HG02840 (cell line): ENCODE data around the gene ZBTB20.

Experiments used
- ATAC-seq: cut with Tn5 transposase; IDR thresholded peaks from one replicate; pipeline ENCODE4 v1.9.1; 2021; ENCODE audit warnings: mild to moderate bottlenecking, moderate library complexity, moderate number of reproducible peaks; ENCODE audit not compliant: unreplicated experiment, low FRiP score

The ZBTB20 gene

GRCh38 chr3:115092220-115092791 is 54.8 kb downstream of the ZBTB20 start:
- peak; percentile 78 for ATAC-seq

GRCh38 chr3:115090712-115091111 is 56.4 kb downstream of the ZBTB20 start:
- ATAC-seq: no peak

- ATAC-seq: no peak
These were observed 57.6 kb downstream of the ZBTB20 start for GRCh38 chr3:115089481-115089880.

GRCh38 chr3:115087512-115087911 is 59.6 kb downstream of the ZBTB20 start:
- ATAC-seq: no peak

- no peak for ATAC-seq
These were observed 60.7 kb downstream of the ZBTB20 start for GRCh38 chr3:115086344-115086743.

- no peak for ATAC-seq
These were observed 61.8 kb downstream of the ZBTB20 start for GRCh38 chr3:115085197-115085865.

DNA sequence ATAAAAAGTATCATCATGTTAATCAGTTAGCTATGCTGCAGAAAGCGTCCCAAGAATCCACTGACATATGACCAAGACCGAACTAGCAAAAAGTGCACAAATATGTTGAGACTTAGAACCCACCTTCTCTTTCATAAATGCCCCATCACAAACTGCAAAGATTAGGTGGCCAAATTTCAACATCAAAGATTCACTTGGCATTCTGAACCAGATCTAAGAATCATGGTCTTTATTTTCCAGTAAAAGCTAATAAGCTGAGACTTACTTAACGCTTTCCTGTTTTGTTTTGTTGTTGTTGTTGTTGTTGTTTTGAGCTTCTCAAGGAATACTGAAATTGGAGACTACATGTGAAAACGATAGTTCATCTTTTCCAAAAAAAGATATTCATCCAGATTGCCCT is 62.4 kb downstream of the ZBTB20 start:
- no peak for ATAC-seq

- ATAC-seq: no peak
These were observed 64.8 kb downstream of the ZBTB20 start for GRCh38 chr3:115082260-115082659.

DNA sequence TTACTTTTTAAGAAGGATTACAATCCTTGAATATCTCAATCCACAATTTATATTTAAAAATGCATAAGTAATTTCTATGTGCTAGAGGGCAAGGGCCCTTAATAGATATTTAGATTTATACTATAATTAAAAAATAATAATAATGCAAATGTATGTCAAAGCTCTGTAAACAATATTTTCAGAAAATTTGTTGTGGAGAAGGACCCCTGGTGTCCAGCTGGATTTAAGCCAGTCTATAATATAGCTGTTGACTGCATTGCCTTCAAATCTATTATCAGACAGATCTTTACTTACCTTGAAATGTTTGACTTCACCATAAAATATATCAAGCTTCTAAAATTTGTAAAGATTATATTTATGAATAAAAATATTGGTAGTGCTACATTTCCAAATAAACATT is 65.6 kb downstream of the ZBTB20 start:
- ATAC-seq: no peak

DNA sequence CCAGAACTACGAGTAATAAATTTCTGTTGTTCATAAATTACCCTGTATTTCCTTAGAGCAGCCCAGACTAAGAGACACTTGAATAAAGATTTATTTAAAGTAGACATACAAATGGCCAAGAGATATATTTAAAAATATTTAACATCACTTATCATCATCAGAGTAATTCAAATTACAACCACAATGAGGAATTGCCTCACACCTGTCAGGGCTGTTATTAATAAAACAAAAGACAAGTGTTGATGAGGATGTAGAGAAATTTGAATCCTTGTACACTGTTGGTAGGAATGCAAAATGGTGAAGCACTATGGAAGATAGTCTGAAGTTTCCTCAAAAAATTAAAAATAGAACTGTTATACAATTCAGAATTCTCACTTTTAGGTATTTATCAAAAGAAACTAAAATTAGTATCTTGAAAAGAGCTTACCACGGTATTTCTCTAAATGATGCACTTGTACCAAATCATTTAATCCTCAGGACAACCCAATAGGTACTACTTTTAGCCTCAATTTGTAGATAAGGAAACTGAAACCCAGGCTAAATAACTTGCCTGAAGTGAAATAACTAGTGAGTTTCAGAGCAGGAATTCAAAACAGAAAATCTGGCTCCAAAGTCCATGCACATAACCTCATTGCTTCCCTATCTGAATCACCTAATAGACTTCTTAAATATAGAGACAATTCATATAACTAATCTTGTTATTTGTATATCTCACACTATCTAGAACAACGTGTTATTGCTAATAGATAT is 69.4 kb downstream of the ZBTB20 start:
- no peak for ATAC-seq

DNA sequence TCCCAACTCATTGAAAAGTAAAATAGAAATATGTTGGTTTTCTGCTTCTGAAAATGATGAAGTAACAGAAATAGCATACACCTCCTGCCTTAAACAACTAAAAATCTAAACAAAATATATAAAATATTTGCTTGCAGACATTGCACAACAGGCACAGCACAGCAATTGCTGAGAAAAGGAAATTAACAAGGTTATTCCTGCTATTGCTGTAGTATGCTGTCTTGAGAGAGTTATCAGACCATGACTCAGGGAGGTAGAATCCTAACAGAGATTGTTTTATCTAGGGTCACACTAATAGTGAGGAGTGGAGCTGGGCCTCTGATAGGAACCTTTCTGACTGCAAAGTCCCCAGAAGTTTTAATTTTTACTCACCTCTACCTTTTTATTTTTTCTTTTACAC is 72.6 kb downstream of the ZBTB20 start:
- no peak for ATAC-seq

GRCh38 chr3:115072265-115073021 is 74.6 kb downstream of the ZBTB20 start:
- ATAC-seq: no peak

DNA sequence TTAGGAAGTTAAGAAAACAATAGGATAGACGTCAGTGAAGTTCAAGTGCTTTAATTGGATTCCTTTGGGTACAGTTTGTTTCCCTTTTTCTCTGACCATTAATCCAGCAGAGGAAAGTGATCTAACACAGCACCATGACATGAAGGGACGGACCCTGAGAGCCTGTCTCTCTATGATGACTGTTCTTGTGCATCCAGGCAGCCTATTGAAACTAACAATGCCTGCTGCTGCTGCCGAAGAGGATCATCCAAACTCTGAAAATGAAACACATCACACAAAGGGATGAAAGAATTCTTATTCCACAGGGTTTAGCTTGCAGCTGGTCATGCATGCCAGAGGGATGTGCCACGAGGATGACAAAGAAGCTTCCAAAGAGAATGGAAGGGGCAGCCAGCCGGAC is 75.5 kb downstream of the ZBTB20 start:
- ATAC-seq: no peak

DNA sequence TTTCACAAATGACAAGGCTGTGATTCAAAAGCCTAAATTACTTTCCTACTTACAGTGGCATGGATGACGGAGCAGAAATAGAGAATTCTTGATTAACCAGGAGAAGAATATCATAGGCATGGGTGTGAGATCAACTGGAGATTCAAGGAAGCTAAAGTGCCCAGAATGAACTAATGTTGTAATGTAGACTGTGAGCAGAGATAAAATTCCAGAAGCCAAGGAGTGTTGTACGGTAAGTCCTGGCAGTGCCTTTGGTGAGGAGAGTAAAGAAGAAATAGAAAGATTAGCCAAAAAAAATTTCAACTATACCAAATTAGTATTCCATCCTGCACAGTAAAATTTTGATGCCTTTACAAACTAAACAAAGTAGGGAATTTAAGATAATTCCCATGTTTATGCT is 75.9 kb downstream of the ZBTB20 start:
- ATAC-seq: no peak

- ATAC-seq: no peak
These were observed 78.3 kb downstream of the ZBTB20 start for GRCh38 chr3:115068799-115069198.

GRCh38 chr3:115062412-115062956 is 84.6 kb downstream of the ZBTB20 start:
- ATAC-seq: no peak

DNA sequence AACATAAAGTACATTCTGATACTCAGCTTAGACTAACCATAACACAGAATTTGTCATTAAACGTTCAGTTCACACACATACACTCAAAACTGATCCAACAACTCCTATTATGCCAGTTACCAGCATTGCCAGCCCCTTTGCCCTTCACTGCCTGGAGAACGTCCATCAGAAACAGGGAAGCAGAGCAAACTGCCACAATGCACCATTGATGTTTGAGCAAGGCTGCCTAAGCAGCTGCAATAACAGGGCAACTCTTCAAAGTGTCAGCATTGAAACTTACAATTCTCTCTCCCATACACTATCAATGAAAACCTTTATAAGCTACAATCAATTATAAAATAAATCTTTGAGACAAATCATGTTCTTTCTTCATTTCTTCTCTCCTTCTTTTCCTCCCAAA is 85.1 kb downstream of the ZBTB20 start:
- ATAC-seq: no peak

- ATAC-seq: no peak
These were observed 94.2 kb downstream of the ZBTB20 start for GRCh38 chr3:115052906-115053305.

- no peak for ATAC-seq
These were observed 104.7 kb downstream of the ZBTB20 start for GRCh38 chr3:115042351-115042750.

- ATAC-seq: no peak
These were observed 106.3 kb downstream of the ZBTB20 start for GRCh38 chr3:115040673-115041286.
